Subcutaneous abdominal adipose tissue (tissue), 5 donors: ENCODE results near the gene PNRC1.
"Not testable (repeated sequence)": the region's sequence is repeated elsewhere in the genome, so short reads cannot be mapped to it uniquely, and the experiment has no call there.

Experiments used
- H3K27ac ChIP-seq: one replicate; pipeline ENCODE4 v1.7.0; 2013; ENCODE audit warnings: low read depth, mild to moderate bottlenecking, inconsistent platforms, low read length, moderate library complexity
- H3K27me3 ChIP-seq, 5 donors: one replicate each; pipeline ENCODE4 v1.7.0; 2013; ENCODE audit warnings: low read length in 5 of 5, inconsistent platforms in 1 of 5; ENCODE audit not compliant: control insufficient read depth in 5 of 5, insufficient read depth in 4 of 5
- H3K36me3 ChIP-seq, 5 donors: one replicate each; pipeline ENCODE4 v1.7.0; 2013; ENCODE audit warnings: low read length in 5 of 5; ENCODE audit not compliant: control insufficient read depth in 5 of 5, insufficient read depth in 5 of 5
- H3K4me1 ChIP-seq, 5 donors: one replicate each; pipeline ENCODE4 v1.7.0; 2013; ENCODE audit warnings: low read length in 5 of 5, mild to moderate bottlenecking in 3 of 5, moderate library complexity in 1 of 5; ENCODE audit not compliant: control insufficient read depth in 5 of 5, insufficient read depth in 5 of 5
- H3K4me3 ChIP-seq, 5 donors: one replicate each; pipeline ENCODE4 v1.7.0; 2013; ENCODE audit warnings: low read length in 5 of 5, low read depth in 1 of 5
- H3K9ac ChIP-seq, 5 donors: one replicate each; pipeline ENCODE4 v1.7.0; 2013; ENCODE audit warnings: low read length in 5 of 5, mild to moderate bottlenecking in 4 of 5, moderate library complexity in 3 of 5
- H3K9me3 ChIP-seq, 5 donors: one replicate each; pipeline ENCODE4 v1.7.0; 2013; ENCODE audit warnings: low read length in 5 of 5; ENCODE audit not compliant: control insufficient read depth in 5 of 5
- donor health status: healthy.
- donor health status: healthy.
- donor health status: healthy.
- donor health status: healthy.
- donor health status: healthy.

The PNRC1 gene

DNA sequence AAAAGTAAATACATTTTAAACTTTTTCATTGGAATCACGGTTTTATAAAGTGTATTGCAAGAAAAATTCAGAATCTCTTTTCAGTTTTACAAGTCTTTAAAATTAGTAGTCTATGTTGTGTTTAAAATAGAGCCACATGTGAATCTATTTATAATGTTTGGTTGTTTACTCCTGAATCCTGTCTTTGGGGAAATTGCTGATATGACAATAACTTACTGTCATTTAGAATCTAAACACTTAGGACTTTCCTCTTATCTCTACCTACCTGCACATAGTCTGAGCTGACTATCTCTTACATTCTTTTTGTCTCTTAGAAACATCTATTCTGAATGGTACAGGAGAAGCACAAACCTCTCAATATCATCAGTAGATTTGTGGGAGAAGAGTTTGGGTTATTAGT is 41.4 kb downstream of the PNRC1 start:
- peaks cover 0 to 12% (median 5%) of the 10 kb centered on the region in 5 donors for H3K4me1 ChIP-seq
- H3K9ac ChIP-seq: no peak overlapping the region
- no peaks in the 10 kb centered on the region for H3K9me3 ChIP-seq
- no peak overlapping the region for H3K27ac ChIP-seq
- H3K4me3 ChIP-seq: no peak overlapping the region
- H3K27me3 ChIP-seq: no peaks in the 10 kb centered on the region
- no peaks in the 10 kb centered on the region for H3K36me3 ChIP-seq

- peaks cover 0 to 5% (median 3%) of the 10 kb centered on the region in 5 donors for H3K4me1 ChIP-seq
- H3K27ac ChIP-seq: no peak overlapping the region
- H3K9me3 ChIP-seq: no peaks in the 10 kb centered on the region
- H3K36me3 ChIP-seq: no peaks in the 10 kb centered on the region
- H3K9ac ChIP-seq: no peak overlapping the region
- H3K27me3 ChIP-seq: no peaks in the 10 kb centered on the region
- no peak overlapping the region for H3K4me3 ChIP-seq
These were observed 42.1 kb downstream of the PNRC1 start for GRCh38 chr6:89122625-89123024.

DNA sequence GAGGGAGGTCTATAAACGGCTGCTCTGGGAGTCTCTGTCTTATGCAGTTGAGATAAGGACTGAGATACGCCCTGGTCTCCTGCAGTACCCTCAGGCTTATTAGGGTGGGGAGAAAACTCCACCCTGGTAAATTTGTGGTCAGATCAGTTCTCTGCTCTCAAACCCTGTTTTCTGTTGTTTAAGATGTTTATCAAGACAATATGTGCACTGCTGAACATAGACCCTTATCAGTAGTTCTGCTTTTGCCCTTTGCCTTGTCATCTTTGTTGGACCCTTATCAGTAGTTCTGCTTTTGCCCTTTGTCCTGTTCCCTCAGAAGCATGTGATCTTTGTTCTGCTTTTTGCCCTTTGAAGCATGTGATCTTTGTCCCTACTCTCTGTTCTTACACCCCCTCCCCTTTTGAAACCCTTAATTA is 47.7 kb downstream of the PNRC1 start:
- not testable (repeated sequence) for H3K27me3 ChIP-seq

GRCh38 chr6:89131599-89131998 is 51.0 kb downstream of the PNRC1 start:
- no peaks in the 10 kb centered on the region for H3K36me3 ChIP-seq
- no peak overlapping the region for H3K9ac ChIP-seq
- no peak overlapping the region for H3K4me3 ChIP-seq
- H3K27me3 ChIP-seq: no peaks in the 10 kb centered on the region
- no peak overlapping the region for H3K27ac ChIP-seq
- H3K9me3 ChIP-seq: no peaks in the 10 kb centered on the region
- no peaks in the 10 kb centered on the region for H3K4me1 ChIP-seq

More for the DNA sequence above, 47.7 kb downstream of the PNRC1 start:
- not testable (repeated sequence) for H3K9me3 ChIP-seq, H3K4me1 ChIP-seq, H3K36me3 ChIP-seq, H3K27ac ChIP-seq, H3K4me3 ChIP-seq, H3K9ac ChIP-seq

- Histone ChIP-seq H3K9me3 (no peaks in the 10 kb centered on the region), H3K27me3 (no peaks in the 10 kb centered on the region), H3K4me3 (no peak overlapping the region), H3K27ac (no peak overlapping the region), H3K9ac (no peak overlapping the region), H3K4me1 (no peaks in the 10 kb centered on the region), H3K36me3 (no peaks in the 10 kb centered on the region)
These were observed 51.5 kb downstream of the PNRC1 start for GRCh38 chr6:89132057-89132456.

GRCh38 chr6:89133981-89134380 is 53.4 kb downstream of the PNRC1 start:
- no peak overlapping the region for H3K27ac ChIP-seq

GRCh38 chr6:89134723-89135122 is 54.2 kb downstream of the PNRC1 start:
- H3K9ac ChIP-seq: no peak overlapping the region

More at GRCh38 chr6:89133981-89134380, 53.4 kb downstream of the PNRC1 start:
- no peaks in the 10 kb centered on the region for H3K36me3 ChIP-seq
- H3K4me3 ChIP-seq: no peak overlapping the region
- no peaks in the 10 kb centered on the region for H3K27me3 ChIP-seq
- H3K9ac ChIP-seq: no peak overlapping the region
- H3K9me3 ChIP-seq: no peaks in the 10 kb centered on the region
- H3K4me1 ChIP-seq: no peaks in the 10 kb centered on the region

More at GRCh38 chr6:89134723-89135122, 54.2 kb downstream of the PNRC1 start:
- H3K9me3 ChIP-seq: no peaks in the 10 kb centered on the region
- H3K36me3 ChIP-seq: no peaks in the 10 kb centered on the region
- no peaks in the 10 kb centered on the region for H3K4me1 ChIP-seq
- no peak overlapping the region for H3K27ac ChIP-seq
- H3K4me3 ChIP-seq: no peak overlapping the region
- no peaks in the 10 kb centered on the region for H3K27me3 ChIP-seq
